ENCODE data around the gene GPR85. TPM values are rescaled to one million over a fixed set of nuclear protein-coding genes. Genes with fewer than 3 reads are reported as not detected.
"Not testable (repeated sequence)": the region's sequence is repeated elsewhere in the genome, so short reads cannot be mapped to it uniquely, and the experiment has no call there.

Gene GPR85
- 5.7 and 5.9 TPM in 2 replicates for total RNA-seq (2014; rRNA removed; shearing (Covaris generic))
- 1.0 and 2.4 TPM in 2 replicates for polyA plus RNA-seq (2015; cell fraction: cytosol; rRNA removed)
- 1.9 and 2.6 TPM in 2 replicates for polyA plus RNA-seq (2015; cell fraction: nucleus; rRNA removed)

GRCh38 chr7:113086431-113086888 is at the start of gene GPR85:
Gene GPR85, minus strand, starts transcription at chr7:113086827. Its CDS starts 2,106 bp downstream, at chr7:113084721.
- peak; percentile 74 for DNase-seq (ENCODE audit: low read depth, low spot score)
- in situ Hi-C loops (cut with HindIII; ENCODE audit: low pct_unique_long_range_greater_than_20kb, low sequenced_read_pairs): no loop called here

GRCh38 chr7:113134025-113134424 is 47.4 kb upstream of the GPR85 start:
- in situ Hi-C loops (cut with HindIII; ENCODE audit: low pct_unique_long_range_greater_than_20kb, low sequenced_read_pairs): no loop called here
- DNase-seq (ENCODE audit: low read depth, low spot score): no peak

GRCh38 chr7:113131367-113131766 is 44.7 kb upstream of the GPR85 start:
- in situ Hi-C loops (cut with HindIII; ENCODE audit: low pct_unique_long_range_greater_than_20kb, low sequenced_read_pairs): no loop called here
- peak; percentile 9 for DNase-seq (ENCODE audit: low read depth, low spot score)

- in situ Hi-C loops (cut with HindIII; ENCODE audit: low pct_unique_long_range_greater_than_20kb, low sequenced_read_pairs): no loop called here
- DNase-seq (ENCODE audit: low read depth, low spot score): no peak
These were observed 41.4 kb upstream of the GPR85 start for GRCh38 chr7:113128031-113128430.

- in situ Hi-C loops (cut with HindIII; ENCODE audit: low pct_unique_long_range_greater_than_20kb, low sequenced_read_pairs): no loop called here
These were observed 39.1 kb upstream of the GPR85 start for GRCh38 chr7:113125728-113126127.

GRCh38 chr7:113122744-113123143 is 36.1 kb upstream of the GPR85 start:
- no peak for DNase-seq (ENCODE audit: low read depth, low spot score)
- in situ Hi-C loops (cut with HindIII; ENCODE audit: low pct_unique_long_range_greater_than_20kb, low sequenced_read_pairs): no loop called here

More at GRCh38 chr7:113125728-113126127, 39.1 kb upstream of the GPR85 start:
- no peak for DNase-seq (ENCODE audit: low read depth, low spot score)

- DNase-seq (ENCODE audit: low read depth, low spot score): no peak
- in situ Hi-C loops (cut with HindIII; ENCODE audit: low pct_unique_long_range_greater_than_20kb, low sequenced_read_pairs): no loop called here
These were observed 34.0 kb upstream of the GPR85 start for GRCh38 chr7:113120647-113121046.

GRCh38 chr7:113119429-113119828 is 32.8 kb upstream of the GPR85 start:
- in situ Hi-C loops (cut with HindIII; ENCODE audit: low pct_unique_long_range_greater_than_20kb, low sequenced_read_pairs): no loop called here
- DNase-seq (ENCODE audit: low read depth, low spot score): no peak

GRCh38 chr7:113118074-113118959 is 31.7 kb upstream of the GPR85 start, which contains the start of gene SMIM30:
Gene SMIM30, minus strand, starts transcription at chr7:113118554. Its CDS starts 976 bp downstream, at chr7:113117578.
- peak; percentile 95 for DNase-seq (ENCODE audit: low read depth, low spot score)
- in situ Hi-C loops (cut with HindIII; ENCODE audit: low pct_unique_long_range_greater_than_20kb, low sequenced_read_pairs): no loop called here

- in situ Hi-C loops (cut with HindIII; ENCODE audit: low pct_unique_long_range_greater_than_20kb, low sequenced_read_pairs): not testable (repeated sequence)
- peak; percentile 15 for DNase-seq (ENCODE audit: low read depth, low spot score)
These were observed 30.7 kb upstream of the GPR85 start for GRCh38 chr7:113117374-113117774.

- DNase-seq (ENCODE audit: low read depth, low spot score): peak; percentile 51
- in situ Hi-C loops (cut with HindIII; ENCODE audit: low pct_unique_long_range_greater_than_20kb, low sequenced_read_pairs): no loop called here
These were observed 27.3 kb upstream of the GPR85 start for GRCh38 chr7:113113912-113114311.

- in situ Hi-C loops (cut with HindIII; ENCODE audit: low pct_unique_long_range_greater_than_20kb, low sequenced_read_pairs): no loop called here
These were observed 23.1 kb upstream of the GPR85 start for GRCh38 chr7:113109718-113110117.

GRCh38 chr7:113100121-113100603 is 13.5 kb upstream of the GPR85 start:
- DNase-seq (ENCODE audit: low read depth, low spot score): no peak
- in situ Hi-C loops (cut with HindIII; ENCODE audit: low pct_unique_long_range_greater_than_20kb, low sequenced_read_pairs): no loop called here

More at GRCh38 chr7:113109718-113110117, 23.1 kb upstream of the GPR85 start:
- no peak for DNase-seq (ENCODE audit: low read depth, low spot score)

GRCh38 chr7:113099284-113099919 is 12.8 kb upstream of the GPR85 start:
- in situ Hi-C loops (cut with HindIII; ENCODE audit: low pct_unique_long_range_greater_than_20kb, low sequenced_read_pairs): no loop called here

GRCh38 chr7:113094517-113095249 is 8.1 kb upstream of the GPR85 start:
- no peak for DNase-seq (ENCODE audit: low read depth, low spot score)
- in situ Hi-C loops (cut with HindIII; ENCODE audit: low pct_unique_long_range_greater_than_20kb, low sequenced_read_pairs): no loop called here

More at GRCh38 chr7:113099284-113099919, 12.8 kb upstream of the GPR85 start:
- DNase-seq (ENCODE audit: low read depth, low spot score): no peak

- in situ Hi-C loops (cut with HindIII; ENCODE audit: low pct_unique_long_range_greater_than_20kb, low sequenced_read_pairs): no loop called here
- DNase-seq (ENCODE audit: low read depth, low spot score): no peak
These were observed 6.9 kb upstream of the GPR85 start for GRCh38 chr7:113093561-113093960.

GRCh38 chr7:113092762-113093161 is 6.1 kb upstream of the GPR85 start:
- DNase-seq (ENCODE audit: low read depth, low spot score): no peak
- in situ Hi-C loops (cut with HindIII; ENCODE audit: low pct_unique_long_range_greater_than_20kb, low sequenced_read_pairs): no loop called here

Measured in SK-MEL-5 (cell line).